GM18907 (cell line): ENCODE measurements around the gene DNAH12.
"Not testable (repeated sequence)": the region's sequence is repeated elsewhere in the genome, so short reads cannot be mapped to it uniquely, and the experiment has no call there.

ENCODE experiments used
- ATAC-seq: cut with Tn5 transposase; IDR thresholded peaks from one replicate; pipeline ENCODE4 v1.9.1; 2021; ENCODE audit warnings: mild to moderate bottlenecking, moderate library complexity; ENCODE audit not compliant: unreplicated experiment

The DNAH12 gene

GRCh38 chr3:57423335-57423734 lies 120.8 kb downstream of the DNAH12 start:
- ATAC-seq, result no peak

- no peak for ATAC-seq
Observed at GRCh38 chr3:57421336-57421735, 122.8 kb downstream of the DNAH12 start.

GRCh38 chr3:57420001-57420400 lies 124.1 kb downstream of the DNAH12 start:
- ATAC-seq, result no peak

GRCh38 chr3:57411715-57412114 lies 132.4 kb downstream of the DNAH12 start:
- no peak for ATAC-seq

- no peak for ATAC-seq
Observed at GRCh38 chr3:57409471-57409870, 134.7 kb downstream of the DNAH12 start.

GRCh38 chr3:57402675-57403074 lies 141.5 kb downstream of the DNAH12 start:
- no peak for ATAC-seq

GRCh38 chr3:57397175-57398026 lies 146.7 kb downstream of the DNAH12 start:
- ATAC-seq, result peak; percentile 89

- ATAC-seq, result no peak
Observed at GRCh38 chr3:57393977-57394376, 150.2 kb downstream of the DNAH12 start.

GRCh38 chr3:57391767-57392166 lies 152.4 kb downstream of the DNAH12 start:
- ATAC-seq, result no peak

- no peak for ATAC-seq
Observed at GRCh38 chr3:57389271-57389670, 154.9 kb downstream of the DNAH12 start.

GRCh38 chr3:57386307-57386706 lies 157.8 kb downstream of the DNAH12 start:
- no peak for ATAC-seq

- ATAC-seq, result no peak
Observed at GRCh38 chr3:57385498-57385897, 158.6 kb downstream of the DNAH12 start.

- ATAC-seq, result no peak
Observed at GRCh38 chr3:57383838-57384237, 160.3 kb downstream of the DNAH12 start.

GRCh38 chr3:57383406-57383805 lies 160.7 kb downstream of the DNAH12 start:
- ATAC-seq, result peak; percentile 63

- ATAC-seq, result peak; percentile 38
Observed at GRCh38 chr3:57382933-57383332, 161.2 kb downstream of the DNAH12 start.

GRCh38 chr3:57370341-57370740 lies 173.8 kb downstream of the DNAH12 start:
- ATAC-seq, result no peak

GRCh38 chr3:57365089-57365488 lies 179.1 kb downstream of the DNAH12 start:
- not testable (repeated sequence) for ATAC-seq

GRCh38 chr3:57356275-57356674 lies 187.9 kb downstream of the DNAH12 start:
- not testable (repeated sequence) for ATAC-seq

GRCh38 chr3:57354768-57355167 lies 189.4 kb downstream of the DNAH12 start:
- no peak for ATAC-seq

GRCh38 chr3:57350271-57350670 lies 193.9 kb downstream of the DNAH12 start:
- no peak for ATAC-seq

GRCh38 chr3:57339071-57339642 lies 205.0 kb downstream of the DNAH12 start:
- ATAC-seq, result not testable (repeated sequence)
